H9 (cell line): Measurements from ENCODE around the gene TFF1. TPM values are rescaled to one million over a fixed set of nuclear protein-coding genes. Genes with fewer than 3 reads are reported as not detected.

Experiments
- DNase-seq: peaks from one replicate; pipeline ENCODE4 v3.0.0-alpha.2; 2017
- H2AFZ ChIP-seq: one replicate; pipeline ENCODE4 v1.6.1; 2013; ENCODE audit warnings: mild to moderate bottlenecking, low read length, control low read depth, moderate library complexity
- H2AK5ac ChIP-seq: 2 replicates; pipeline ENCODE4 v1.6.1; 2013; ENCODE audit warnings: low read length, control low read depth, mixed read lengths; ENCODE audit not compliant: insufficient read length
- H2BK120ac ChIP-seq: one replicate; pipeline ENCODE4 v1.6.1; 2013; ENCODE audit warnings: low read depth, mild to moderate bottlenecking, low read length, control low read depth, inconsistent platforms; ENCODE audit not compliant: poor library complexity, severe bottlenecking
- H2BK12ac ChIP-seq: 2 replicates; pipeline ENCODE4 v1.6.1; 2013; ENCODE audit warnings: low read length, control low read depth, mixed read lengths, low read depth; ENCODE audit not compliant: insufficient read length
- H2BK15ac ChIP-seq: 2 replicates; pipeline ENCODE4 v1.6.1; 2013; ENCODE audit warnings: low read depth, low read length, control low read depth
- H2BK20ac ChIP-seq: one replicate; pipeline ENCODE4 v1.6.1; 2013; ENCODE audit warnings: low read depth, mild to moderate bottlenecking, low read length, control low read depth, inconsistent platforms; ENCODE audit not compliant: poor library complexity, severe bottlenecking
- H2BK5ac ChIP-seq: 2 replicates; pipeline ENCODE4 v1.6.1; 2013; ENCODE audit warnings: low read length, control low read depth, mixed read lengths; ENCODE audit not compliant: insufficient read length
- H3K14ac ChIP-seq: 2 replicates; pipeline ENCODE4 v1.6.1; 2013; ENCODE audit warnings: low read length, control low read depth; ENCODE audit not compliant: insufficient read depth
- H3K18ac ChIP-seq: 2 replicates; pipeline ENCODE4 v1.6.1; 2013; ENCODE audit warnings: low read depth, mild to moderate bottlenecking, mixed read lengths, low read length, control low read depth; ENCODE audit not compliant: insufficient read length
- H3K23ac ChIP-seq: 2 replicates; pipeline ENCODE4 v1.6.1; 2013; ENCODE audit warnings: low read length, control low read depth, mixed read lengths, low read depth; ENCODE audit not compliant: insufficient read length
- H3K23me2 ChIP-seq: 2 replicates; pipeline ENCODE4 v1.6.1; 2013; ENCODE audit warnings: low read depth, mild to moderate bottlenecking, mixed read lengths, low read length, control low read depth; ENCODE audit not compliant: insufficient read length, poor library complexity, severe bottlenecking
- H3K27ac ChIP-seq: 2 replicates; pipeline ENCODE4 v1.5.1; 2013; ENCODE audit warnings: low read length, control low read depth, mixed read lengths, low read depth; ENCODE audit not compliant: insufficient read length
- H3K27me3 ChIP-seq: 2 replicates; pipeline ENCODE4 v1.6.1; 2013; ENCODE audit warnings: low read length, control low read depth, inconsistent platforms; ENCODE audit not compliant: insufficient read depth
- H3K4ac ChIP-seq: 2 replicates; pipeline ENCODE4 v1.6.1; 2013; ENCODE audit warnings: low read depth, mild to moderate bottlenecking, control low read depth, inconsistent platforms, low read length, moderate library complexity
- H3K4me1 ChIP-seq: 2 replicates; pipeline ENCODE4 v1.6.1; 2013; ENCODE audit warnings: low read length, control low read depth, inconsistent platforms; ENCODE audit not compliant: insufficient read depth
- H3K4me2 ChIP-seq: 2 replicates; pipeline ENCODE4 v1.6.1; 2013; ENCODE audit warnings: low read length, control low read depth, mixed read lengths; ENCODE audit not compliant: insufficient read length, insufficient read depth
- H3K56ac ChIP-seq: 2 replicates; pipeline ENCODE4 v1.6.1; 2013; ENCODE audit warnings: low read depth, mild to moderate bottlenecking, mixed read lengths, low read length, control low read depth; ENCODE audit not compliant: insufficient read length
- H3K79me1 ChIP-seq: 2 replicates; pipeline ENCODE4 v1.6.1; 2013; ENCODE audit warnings: low read depth, mild to moderate bottlenecking, moderate library complexity, low read length, control low read depth, inconsistent platforms; ENCODE audit not compliant: insufficient read depth, poor library complexity, severe bottlenecking
- H3K79me2 ChIP-seq: 2 replicates; pipeline ENCODE4 v1.6.1; 2013; ENCODE audit warnings: low read length, control low read depth, inconsistent platforms; ENCODE audit not compliant: insufficient read depth
- H3K9ac ChIP-seq: 2 replicates; pipeline ENCODE4 v1.6.1; 2013; ENCODE audit warnings: low read length, control low read depth, mixed read lengths; ENCODE audit not compliant: insufficient read length; ENCODE audit errors: extremely low read depth
- H3K9me3 ChIP-seq: one replicate; pipeline ENCODE4 v1.6.1; 2013; ENCODE audit warnings: low read depth, low read length, inconsistent platforms; ENCODE audit not compliant: control insufficient read depth
- H3T11ph ChIP-seq: one replicate; pipeline ENCODE4 v1.6.1; 2013; ENCODE audit warnings: mild to moderate bottlenecking, low read length, control low read depth, inconsistent platforms
- H4K20me1 ChIP-seq: one replicate; pipeline ENCODE4 v1.6.1; 2013; ENCODE audit not compliant: control insufficient read depth, insufficient read length, insufficient read depth
- H4K5ac ChIP-seq: 2 replicates; pipeline ENCODE4 v1.6.1; 2013; ENCODE audit warnings: low read depth, mild to moderate bottlenecking, mixed read lengths, low read length, control low read depth; ENCODE audit not compliant: insufficient read length
- H4K8ac ChIP-seq: replicated peaks from 2 replicates; pipeline ENCODE4 v1.6.1; 2013; ENCODE audit warnings: low read length, control low read depth, mixed read lengths, low read depth; ENCODE audit not compliant: insufficient read length
- H4K91ac ChIP-seq: 2 replicates; pipeline ENCODE4 v1.6.1; 2013; ENCODE audit warnings: low read depth, mild to moderate bottlenecking, moderate library complexity, mixed read lengths, low read length, control low read depth; ENCODE audit not compliant: insufficient read length
- H3K27ac Mint-ChIP-seq, 3 experiments: 2 replicates in 2 of 3; 3 replicates in 1 of 3; pipeline ENCODE4 v1.8.0; 2020 to 2021; ENCODE audit warnings: mixed read lengths in 3 of 3, mild to moderate bottlenecking in 1 of 3, moderate library complexity in 1 of 3
- H3K27me3 Mint-ChIP-seq: 2 replicates; pipeline ENCODE4 v1.8.0; 2021; ENCODE audit warnings: low read depth, mild to moderate bottlenecking, moderate library complexity, mixed read lengths
- H3K36me3 Mint-ChIP-seq, 3 experiments: 2 replicates in 2 of 3; 3 replicates in 1 of 3; pipeline ENCODE4 v1.8.0; 2020 to 2021; ENCODE audit warnings: low read depth in 3 of 3, mixed read lengths in 3 of 3; ENCODE audit not compliant: insufficient read depth in 1 of 3
- H3K4me1 Mint-ChIP-seq, 2 experiments: 2 replicates each; pipeline ENCODE4 v1.8.0; 2020; ENCODE audit warnings: mixed read lengths in 2 of 2
- H3K4me3 Mint-ChIP-seq, 2 experiments: 2 replicates in 1 of 2; 3 replicates in 1 of 2; pipeline ENCODE4 v1.8.0; 2020 to 2021; ENCODE audit warnings: mild to moderate bottlenecking in 2 of 2, mixed read lengths in 2 of 2, moderate library complexity in 1 of 2
- H3K9me3 Mint-ChIP-seq, 2 experiments: 2 replicates in 1 of 2; 3 replicates in 1 of 2; pipeline ENCODE4 v1.8.0; 2020; ENCODE audit warnings: mild to moderate bottlenecking in 2 of 2, mixed read lengths in 2 of 2, moderate library complexity in 1 of 2
- CTCF ChIP-seq: fragments of 200-600 bp; sonication (generic); conservative IDR thresholded peaks from 3 replicates; pipeline ENCODE4 v1.8.0; 2021; ENCODE audit warnings: antibody characterized with exemption, mild to moderate bottlenecking
- WGBS: extraction: QIAGEN DNeasy Blood & Tissue Kit; methylation state at CpG from one replicate; pipeline ENCODE4 v1.1.7; 2013; ENCODE audit warnings: missing lambda C conversion rate, low lambda C conversion rate, mixed read lengths; ENCODE audit not compliant: insufficient read length; ENCODE audit errors: extremely low coverage; 5-methylcytosine and 5-hydroxymethylcytosine counted together
- total RNA-seq: library from RNA; stranded (reverse); gene quantifications from 2 replicates; pipeline ENCODE4 v1.2.1, GENCODE V29; 2021

Gene TFF1
- total RNA-seq, 1 experiment from 2014 or later: not detected

GRCh38 chr21:42377951-42378340 is 11.6 kb upstream of the TFF1 start:
- H3T11ph ChIP-seq: no peak overlapping the region
- H3K27ac ChIP-seq: no peak overlapping the region
- H2BK12ac ChIP-seq: no peak overlapping the region
- no peaks in the 10 kb centered on the region for H3K9me3 ChIP-seq
- H3K79me1 ChIP-seq: no peaks in the 10 kb centered on the region
- no peaks in the 10 kb centered on the region for H3K79me2 ChIP-seq
- no peak overlapping the region for H4K91ac ChIP-seq
- no peak overlapping the region for H3K9ac ChIP-seq
- H3K18ac ChIP-seq: no peak overlapping the region
- no peak overlapping the region for H3K23ac ChIP-seq
- H3K4me1 Mint-ChIP-seq: peaks cover 6 to 8% of the 10 kb centered on the region in 2 experiments
- peaks cover 0 to 9% (median 0%) of the 10 kb centered on the region in 3 experiments; a peak in 2 of 7 replicates for H3K36me3 Mint-ChIP-seq
- WGBS: no CpG with 5 or more reads among the region's 5 CpGs
- no peak overlapping the region for H3K56ac ChIP-seq
- H3K4ac ChIP-seq: no peak overlapping the region
- H3K4me3 Mint-ChIP-seq: no peak overlapping the region
- H2BK5ac ChIP-seq: no peak overlapping the region
- H3K4me1 ChIP-seq: no peaks in the 10 kb centered on the region
- no peaks in the 10 kb centered on the region for H4K20me1 ChIP-seq
- DNase-seq: no peak
- H2AFZ ChIP-seq: no peak overlapping the region
- H3K27me3 Mint-ChIP-seq: peaks cover 29% of the 10 kb centered on the region
- H3K27me3 ChIP-seq: no peaks in the 10 kb centered on the region
- TF ChIP-seq CTCF: no peak
- H3K9me3 Mint-ChIP-seq: peaks cover 6 to 12% of the 10 kb centered on the region in 2 experiments
- H2AK5ac ChIP-seq: no peak overlapping the region
- no peak overlapping the region for H2BK120ac ChIP-seq
- no peak overlapping the region for H2BK15ac ChIP-seq
- no peak overlapping the region for H3K4me2 ChIP-seq
- H4K5ac ChIP-seq: no peak overlapping the region
- H3K14ac ChIP-seq: no peak overlapping the region
- no peak overlapping the region for H2BK20ac ChIP-seq
- H4K8ac ChIP-seq: no peak overlapping the region
- H3K23me2 ChIP-seq: no peaks in the 10 kb centered on the region
- H3K27ac Mint-ChIP-seq: no peak overlapping the region
